ENCODE results near the gene CCN5.

CCN5 gene

GRCh38 chr20:44719841-44720240, 4.7 kb downstream of the CCN5 start:
- H3K36me3 ChIP-seq (replicated peaks; ENCODE audit: low read depth, low read length): no peaks in the 10 kb centered on the region
- H3K4me2 ChIP-seq (ENCODE audit: low read length): no peak overlapping the region
- TF ChIP-seq, protein P1, sequence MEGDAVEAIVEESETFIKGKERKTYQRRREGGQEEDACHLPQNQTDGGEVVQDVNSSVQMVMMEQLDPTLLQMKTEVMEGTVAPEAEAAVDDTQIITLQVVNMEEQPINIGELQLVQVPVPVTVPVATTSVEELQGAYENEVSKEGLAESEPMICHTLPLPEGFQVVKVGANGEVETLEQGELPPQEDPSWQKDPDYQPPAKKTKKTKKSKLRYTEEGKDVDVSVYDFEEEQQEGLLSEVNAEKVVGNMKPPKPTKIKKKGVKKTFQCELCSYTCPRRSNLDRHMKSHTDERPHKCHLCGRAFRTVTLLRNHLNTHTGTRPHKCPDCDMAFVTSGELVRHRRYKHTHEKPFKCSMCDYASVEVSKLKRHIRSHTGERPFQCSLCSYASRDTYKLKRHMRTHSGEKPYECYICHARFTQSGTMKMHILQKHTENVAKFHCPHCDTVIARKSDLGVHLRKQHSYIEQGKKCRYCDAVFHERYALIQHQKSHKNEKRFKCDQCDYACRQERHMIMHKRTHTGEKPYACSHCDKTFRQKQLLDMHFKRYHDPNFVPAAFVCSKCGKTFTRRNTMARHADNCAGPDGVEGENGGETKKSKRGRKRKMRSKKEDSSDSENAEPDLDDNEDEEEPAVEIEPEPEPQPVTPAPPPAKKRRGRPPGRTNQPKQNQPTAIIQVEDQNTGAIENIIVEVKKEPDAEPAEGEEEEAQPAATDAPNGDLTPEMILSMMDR (IDR thresholded peaks at IDR 0.05; ENCODE audit: low read depth, low read length): no peak
- no peak for TF ChIP-seq EZH2phosphoT487 (IDR thresholded peaks at IDR 0.05; ENCODE audit: low read depth)
- H3K79me2 ChIP-seq (ENCODE audit: low read length): no peaks in the 10 kb centered on the region
- H3K27ac ChIP-seq (ENCODE audit: low read length): no peak overlapping the region
- H3K9me3 ChIP-seq (ENCODE audit: insufficient read depth, low read length): no peaks in the 10 kb centered on the region
- H3K4me1 ChIP-seq (ENCODE audit: low read length): no peaks in the 10 kb centered on the region
- H3K4me3 ChIP-seq (ENCODE audit: low read length): no peak overlapping the region
- H2AFZ ChIP-seq (ENCODE audit: low read depth, low read length): no peak overlapping the region
- H3K9ac ChIP-seq (ENCODE audit: low read length): no peak overlapping the region
- no peaks in the 10 kb centered on the region for H4K20me1 ChIP-seq (ENCODE audit: insufficient read depth, low read length)
- H3K27me3 ChIP-seq (ENCODE audit: low read depth, low read length): no peaks in the 10 kb centered on the region

GRCh38 chr20:44720621-44720996, 5.4 kb downstream of the CCN5 start:
- Histone ChIP-seq H3K4me1 (ENCODE audit: low read length) (peaks cover under 1% of the 10 kb centered on the region), H3K9me3 (ENCODE audit: insufficient read depth, low read length) (no peaks in the 10 kb centered on the region), H3K4me3 (ENCODE audit: low read length) (no peak overlapping the region), H4K20me1 (ENCODE audit: insufficient read depth, low read length) (no peaks in the 10 kb centered on the region), H2AFZ (ENCODE audit: low read depth, low read length) (no peak overlapping the region), H3K36me3 (replicated peaks; ENCODE audit: low read depth, low read length) (no peaks in the 10 kb centered on the region), H3K9ac (ENCODE audit: low read length) (no peak overlapping the region), H3K4me2 (ENCODE audit: low read length) (no peak overlapping the region), H3K27ac (ENCODE audit: low read length) (no peak overlapping the region), H3K27me3 (ENCODE audit: low read depth, low read length) (no peaks in the 10 kb centered on the region), H3K79me2 (ENCODE audit: low read length) (no peaks in the 10 kb centered on the region)
- no peak for TF ChIP-seq EZH2phosphoT487 (IDR thresholded peaks at IDR 0.05; ENCODE audit: low read depth)
- TF ChIP-seq, protein P1 (IDR thresholded peaks at IDR 0.05; ENCODE audit: low read depth, low read length): no peak

GRCh38 chr20:44720997-44721784, 6.0 kb downstream of the CCN5 start:
- no peak for TF ChIP-seq EZH2phosphoT487 (IDR thresholded peaks at IDR 0.05; ENCODE audit: low read depth)
- TF ChIP-seq, protein P1 (IDR thresholded peaks at IDR 0.05; ENCODE audit: low read depth, low read length): no peak
- H3K9ac ChIP-seq (ENCODE audit: low read length): no peak overlapping the region
- no peaks in the 10 kb centered on the region for H3K27me3 ChIP-seq (ENCODE audit: low read depth, low read length)
- peaks cover 6% of the 10 kb centered on the region for H3K4me1 ChIP-seq (ENCODE audit: low read length)
- no peak overlapping the region for H3K27ac ChIP-seq (ENCODE audit: low read length)
- no peaks in the 10 kb centered on the region for H3K79me2 ChIP-seq (ENCODE audit: low read length)
- no peak overlapping the region for H3K4me2 ChIP-seq (ENCODE audit: low read length)
- no peak overlapping the region for H2AFZ ChIP-seq (ENCODE audit: low read depth, low read length)
- H4K20me1 ChIP-seq (ENCODE audit: insufficient read depth, low read length): no peaks in the 10 kb centered on the region
- H3K4me3 ChIP-seq (ENCODE audit: low read length): no peak overlapping the region
- no peaks in the 10 kb centered on the region for H3K9me3 ChIP-seq (ENCODE audit: insufficient read depth, low read length)
- H3K36me3 ChIP-seq (replicated peaks; ENCODE audit: low read depth, low read length): no peaks in the 10 kb centered on the region

GRCh38 chr20:44721785-44722054, 6.6 kb downstream of the CCN5 start:
- no peak for TF ChIP-seq EZH2phosphoT487 (IDR thresholded peaks at IDR 0.05; ENCODE audit: low read depth)
- TF ChIP-seq, protein P1 (IDR thresholded peaks at IDR 0.05; ENCODE audit: low read depth, low read length): no peak
- no peaks in the 10 kb centered on the region for H3K27me3 ChIP-seq (ENCODE audit: low read depth, low read length)
- no peak overlapping the region for H3K9ac ChIP-seq (ENCODE audit: low read length)
- H3K4me1 ChIP-seq (ENCODE audit: low read length): peaks cover 6% of the 10 kb centered on the region
- H3K79me2 ChIP-seq (ENCODE audit: low read length): no peaks in the 10 kb centered on the region
- no peak overlapping the region for H3K4me3 ChIP-seq (ENCODE audit: low read length)
- no peaks in the 10 kb centered on the region for H4K20me1 ChIP-seq (ENCODE audit: insufficient read depth, low read length)
- no peak overlapping the region for H3K27ac ChIP-seq (ENCODE audit: low read length)
- H3K36me3 ChIP-seq (replicated peaks; ENCODE audit: low read depth, low read length): no peaks in the 10 kb centered on the region
- no peak overlapping the region for H3K4me2 ChIP-seq (ENCODE audit: low read length)
- H2AFZ ChIP-seq (ENCODE audit: low read depth, low read length): no peak overlapping the region
- H3K9me3 ChIP-seq (ENCODE audit: insufficient read depth, low read length): no peaks in the 10 kb centered on the region

Data from OCI-LY3 (cell line).